Peyer's patch (tissue), 4 donors: ENCODE data around the gene ARFIP1.

Experiments
- POLR2A ChIP-seq, 2 donors: fragments of 450-650 bp; IDR thresholded peaks; one replicate each; pipeline ENCODE4 v1.5.1; 2017; ENCODE audit warnings: antibody characterized with exemption in 2 of 2, mild to moderate bottlenecking in 2 of 2, moderate library complexity in 2 of 2
- TF ChIP-seq, protein P1 (sequence below), 6 experiments: fragments of 450-650 bp in 4 of 6; fragments of 200-600 bp in 2 of 6; sonication (generic) in 1 of 6; IDR thresholded peaks; one replicate each; pipeline ENCODE4 v1.5.1; 2017 to 2019; ENCODE audit warnings: antibody characterized with exemption in 6 of 6, mild to moderate bottlenecking in 3 of 6, moderate library complexity in 1 of 6

DNA sequence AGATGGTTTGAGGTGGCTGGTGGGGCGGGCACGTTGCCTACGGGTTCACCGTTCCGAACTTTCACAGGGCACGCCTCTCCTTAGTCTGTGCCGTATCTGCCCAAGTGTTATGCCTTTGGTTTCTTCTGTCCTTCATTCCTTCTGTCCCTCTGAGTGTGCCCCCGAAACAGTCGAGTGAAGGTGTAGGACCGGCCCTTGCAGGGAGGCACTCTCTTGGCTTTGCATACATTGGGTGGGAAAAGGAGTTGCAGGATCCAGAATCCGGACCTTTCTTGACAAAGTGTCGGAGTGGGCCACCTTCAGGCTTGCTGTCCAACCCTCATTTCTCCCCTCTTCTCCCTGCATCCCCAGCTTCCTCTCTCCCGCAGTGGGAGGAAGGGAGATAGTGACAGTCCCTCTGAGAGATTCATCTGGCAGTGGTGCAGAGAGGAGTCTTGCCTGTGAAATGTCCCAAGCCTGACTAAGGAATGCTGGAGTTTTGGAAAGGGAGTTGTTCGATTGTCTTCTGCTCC lies 569 bp downstream of the ARFIP1 start:
- TF ChIP-seq, protein P1, sequence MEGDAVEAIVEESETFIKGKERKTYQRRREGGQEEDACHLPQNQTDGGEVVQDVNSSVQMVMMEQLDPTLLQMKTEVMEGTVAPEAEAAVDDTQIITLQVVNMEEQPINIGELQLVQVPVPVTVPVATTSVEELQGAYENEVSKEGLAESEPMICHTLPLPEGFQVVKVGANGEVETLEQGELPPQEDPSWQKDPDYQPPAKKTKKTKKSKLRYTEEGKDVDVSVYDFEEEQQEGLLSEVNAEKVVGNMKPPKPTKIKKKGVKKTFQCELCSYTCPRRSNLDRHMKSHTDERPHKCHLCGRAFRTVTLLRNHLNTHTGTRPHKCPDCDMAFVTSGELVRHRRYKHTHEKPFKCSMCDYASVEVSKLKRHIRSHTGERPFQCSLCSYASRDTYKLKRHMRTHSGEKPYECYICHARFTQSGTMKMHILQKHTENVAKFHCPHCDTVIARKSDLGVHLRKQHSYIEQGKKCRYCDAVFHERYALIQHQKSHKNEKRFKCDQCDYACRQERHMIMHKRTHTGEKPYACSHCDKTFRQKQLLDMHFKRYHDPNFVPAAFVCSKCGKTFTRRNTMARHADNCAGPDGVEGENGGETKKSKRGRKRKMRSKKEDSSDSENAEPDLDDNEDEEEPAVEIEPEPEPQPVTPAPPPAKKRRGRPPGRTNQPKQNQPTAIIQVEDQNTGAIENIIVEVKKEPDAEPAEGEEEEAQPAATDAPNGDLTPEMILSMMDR (IDR thresholded peaks at IDR 0.05): no peak
- TF ChIP-seq POLR2A (IDR thresholded peaks at IDR 0.05): peak in 1 of 2 donors; percentile 9
